Activated CD4-positive, alpha-beta T cell treated with anti-CD3 and anti-CD28 coated beads, Interleukin-2, Interleukin-6, amounts not matched to agents 100 ng/mL and 50 ng/mL, durations not matched to agents 16 hours and 8 hours (primary cell): Measurements from ENCODE around the gene ATG5.
"Not testable (repeated sequence)": the region's sequence is repeated elsewhere in the genome, so short reads cannot be mapped to it uniquely, and the experiment has no call there.

Experiments
- DNase-seq: peaks from one replicate; pipeline ENCODE4 v3.0.0-alpha.2; 2020

ATG5 gene

GRCh38 chr6:106309766-106310373, 15.7 kb downstream of the ATG5 start:
- no peak for DNase-seq

- no peak for DNase-seq
These were observed 16.6 kb downstream of the ATG5 start for GRCh38 chr6:106308985-106309384.

GRCh38 chr6:106305740-106306139, 19.8 kb downstream of the ATG5 start:
- DNase-seq: no peak

- DNase-seq: peak; percentile 50
These were observed 24.6 kb downstream of the ATG5 start for GRCh38 chr6:106300944-106301343.

- DNase-seq: no peak
These were observed 25.4 kb downstream of the ATG5 start for GRCh38 chr6:106300020-106300780.

- DNase-seq: no peak
These were observed 32.4 kb downstream of the ATG5 start for GRCh38 chr6:106293116-106293515.

GRCh38 chr6:106290954-106291353, 34.6 kb downstream of the ATG5 start:
- DNase-seq: no peak

- no peak for DNase-seq
These were observed 35.5 kb downstream of the ATG5 start for GRCh38 chr6:106290032-106290431.

- DNase-seq: no peak
These were observed 38.3 kb downstream of the ATG5 start for GRCh38 chr6:106287215-106287614.

GRCh38 chr6:106286746-106287145, 38.8 kb downstream of the ATG5 start:
- no peak for DNase-seq

GRCh38 chr6:106283481-106283880, 42.1 kb downstream of the ATG5 start:
- no peak for DNase-seq

GRCh38 chr6:106281661-106282060, 43.9 kb downstream of the ATG5 start:
- DNase-seq: peak; percentile 13

- no peak for DNase-seq
These were observed 44.5 kb downstream of the ATG5 start for GRCh38 chr6:106281088-106281487.

- DNase-seq: peak; percentile 14
These were observed 46.4 kb downstream of the ATG5 start for GRCh38 chr6:106279179-106279578.

- DNase-seq: peak; percentile 58
These were observed 49.9 kb downstream of the ATG5 start for GRCh38 chr6:106275692-106276091.

GRCh38 chr6:106273087-106273486, 52.5 kb downstream of the ATG5 start:
- DNase-seq: peak; percentile 45

GRCh38 chr6:106272287-106272686, 53.3 kb downstream of the ATG5 start:
- peak; percentile 42 for DNase-seq

- DNase-seq: no peak
These were observed 55.1 kb downstream of the ATG5 start for GRCh38 chr6:106270414-106270813.

GRCh38 chr6:106269268-106269919, 56.2 kb downstream of the ATG5 start:
- not testable (repeated sequence) for DNase-seq

GRCh38 chr6:106268500-106268899, 57.1 kb downstream of the ATG5 start:
- DNase-seq: not testable (repeated sequence)

GRCh38 chr6:106264433-106264832, 61.1 kb downstream of the ATG5 start:
- DNase-seq: not testable (repeated sequence)

- not testable (repeated sequence) for DNase-seq
These were observed 65.8 kb downstream of the ATG5 start for GRCh38 chr6:106259748-106260147.

- DNase-seq: no peak
These were observed 66.8 kb downstream of the ATG5 start for GRCh38 chr6:106258726-106259125.

- DNase-seq: no peak
These were observed 68.4 kb downstream of the ATG5 start for GRCh38 chr6:106257195-106257594.
